ENCODE measurements around the gene GRAPL.
"Not testable (repeated sequence)": the region's sequence is repeated elsewhere in the genome, so short reads cannot be mapped to it uniquely, and the experiment has no call there.

DNA sequence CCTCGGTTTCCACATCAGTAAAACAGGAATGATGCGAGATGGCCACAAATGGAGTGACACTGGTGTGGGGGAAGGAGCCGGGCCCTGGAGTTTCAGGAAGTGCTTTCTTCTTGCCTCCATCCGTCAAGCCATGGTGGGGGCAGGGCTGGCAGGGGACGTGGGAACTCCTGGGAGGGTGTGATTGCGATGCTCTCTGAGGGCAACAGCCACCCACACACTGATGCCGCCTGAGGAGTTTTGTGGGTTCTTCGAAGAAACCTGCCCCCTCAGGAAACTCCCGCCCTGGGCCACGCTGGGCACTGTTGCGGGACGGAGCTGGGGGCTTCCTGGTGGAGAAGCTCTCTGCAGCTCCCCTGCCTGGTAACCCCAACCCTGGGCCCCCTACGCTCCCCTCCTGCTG lies 8.0 kb downstream of the GRAPL start:
- not testable (repeated sequence) for TF ChIP-seq POLR2AphosphoS5 (IDR thresholded peaks at IDR 0.05; ENCODE audit: borderline replicate concordance, low read depth, low read length); EZH2 (IDR thresholded peaks at IDR 0.05)

All from SK-N-MC (cell line).